Subcutaneous abdominal adipose tissue (tissue), 5 donors: Measurements from ENCODE around the gene TMEM38A.
A peak's percentile ranks its signal among the peaks of the same experiment; 100 is the strongest.

ENCODE experiments used
- H3K27ac ChIP-seq: one replicate; pipeline ENCODE4 v1.7.0; 2013; ENCODE audit warnings: low read depth, mild to moderate bottlenecking, inconsistent platforms, low read length, moderate library complexity
- H3K27me3 ChIP-seq, 5 donors: one replicate each; pipeline ENCODE4 v1.7.0; 2013; ENCODE audit warnings: low read length in 5 of 5, inconsistent platforms in 1 of 5; ENCODE audit not compliant: control insufficient read depth in 5 of 5, insufficient read depth in 4 of 5
- H3K36me3 ChIP-seq, 5 donors: one replicate each; pipeline ENCODE4 v1.7.0; 2013; ENCODE audit warnings: low read length in 5 of 5; ENCODE audit not compliant: control insufficient read depth in 5 of 5, insufficient read depth in 5 of 5
- H3K4me1 ChIP-seq, 5 donors: one replicate each; pipeline ENCODE4 v1.7.0; 2013; ENCODE audit warnings: low read length in 5 of 5, mild to moderate bottlenecking in 3 of 5, moderate library complexity in 1 of 5; ENCODE audit not compliant: control insufficient read depth in 5 of 5, insufficient read depth in 5 of 5
- H3K4me3 ChIP-seq, 5 donors: one replicate each; pipeline ENCODE4 v1.7.0; 2013; ENCODE audit warnings: low read length in 5 of 5, low read depth in 1 of 5
- H3K9ac ChIP-seq, 5 donors: one replicate each; pipeline ENCODE4 v1.7.0; 2013; ENCODE audit warnings: low read length in 5 of 5, mild to moderate bottlenecking in 4 of 5, moderate library complexity in 3 of 5
- H3K9me3 ChIP-seq, 5 donors: one replicate each; pipeline ENCODE4 v1.7.0; 2013; ENCODE audit warnings: low read length in 5 of 5; ENCODE audit not compliant: control insufficient read depth in 5 of 5
- donor health status: healthy.
- donor health status: healthy.
- donor health status: healthy.
- donor health status: healthy.
- donor health status: healthy.

The TMEM38A gene, protein sequence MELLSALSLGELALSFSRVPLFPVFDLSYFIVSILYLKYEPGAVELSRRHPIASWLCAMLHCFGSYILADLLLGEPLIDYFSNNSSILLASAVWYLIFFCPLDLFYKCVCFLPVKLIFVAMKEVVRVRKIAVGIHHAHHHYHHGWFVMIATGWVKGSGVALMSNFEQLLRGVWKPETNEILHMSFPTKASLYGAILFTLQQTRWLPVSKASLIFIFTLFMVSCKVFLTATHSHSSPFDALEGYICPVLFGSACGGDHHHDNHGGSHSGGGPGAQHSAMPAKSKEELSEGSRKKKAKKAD

GRCh38 chr19:16660763-16661479 lies at the start of gene TMEM38A:
Gene TMEM38A, plus strand, starts transcription at chr19:16661139. Its CDS starts 79 bp downstream, at chr19:16661218.
- Histone ChIP-seq H3K36me3 (peaks cover 0 to 24% (median 21%) of the 10 kb centered on the region in 5 donors), H3K4me1 (peaks cover 3 to 38% (median 33%) of the 10 kb centered on the region in 5 donors), H3K27me3 (no peaks in the 10 kb centered on the region), H3K9ac (peak within 1 kb of the TSS; percentile 56 to 87 (median 80)), H3K27ac (peak within 1 kb of the TSS; percentile 80), H3K9me3 (no peaks in the 10 kb centered on the region), H3K4me3 (peak within 1 kb of the TSS; percentile 92 to 98 (median 97))

GRCh38 chr19:16612636-16613035 lies 48.3 kb upstream of the TMEM38A start:
- Histone ChIP-seq H3K4me3 (peak overlapping the region in 1 of 5 donors; percentile 9), H3K27ac (peak overlapping the region; percentile 70), H3K27me3 (no peaks in the 10 kb centered on the region), H3K4me1 (peaks cover 23 to 58% (median 50%) of the 10 kb centered on the region in 5 donors), H3K36me3 (no peaks in the 10 kb centered on the region), H3K9me3 (no peaks in the 10 kb centered on the region), H3K9ac (no peak overlapping the region)

GRCh38 chr19:16613841-16614240 lies 47.1 kb upstream of the TMEM38A start:
- Histone ChIP-seq H3K4me1 (peaks cover 14 to 56% (median 40%) of the 10 kb centered on the region in 5 donors), H3K4me3 (no peak overlapping the region), H3K27me3 (no peaks in the 10 kb centered on the region), H3K9me3 (no peaks in the 10 kb centered on the region), H3K36me3 (no peaks in the 10 kb centered on the region), H3K27ac (no peak overlapping the region), H3K9ac (no peak overlapping the region)

GRCh38 chr19:16614941-16615340 lies 46.0 kb upstream of the TMEM38A start:
- no peaks in the 10 kb centered on the region for H3K9me3 ChIP-seq
- no peaks in the 10 kb centered on the region for H3K27me3 ChIP-seq
- H3K4me1 ChIP-seq = peaks cover 14 to 57% (median 49%) of the 10 kb centered on the region in 5 donors
- no peak overlapping the region for H3K4me3 ChIP-seq
- peak overlapping the region in 1 of 5 donors; percentile 38 for H3K9ac ChIP-seq
- H3K27ac ChIP-seq = no peak overlapping the region
- H3K36me3 ChIP-seq = no peaks in the 10 kb centered on the region

- no peaks in the 10 kb centered on the region for H3K27me3 ChIP-seq
- H3K9me3 ChIP-seq = no peaks in the 10 kb centered on the region
- no peak overlapping the region for H3K9ac ChIP-seq
- H3K27ac ChIP-seq = no peak overlapping the region
- no peak overlapping the region for H3K4me3 ChIP-seq
- H3K4me1 ChIP-seq = peaks cover 12 to 60% (median 54%) of the 10 kb centered on the region in 5 donors
- no peaks in the 10 kb centered on the region for H3K36me3 ChIP-seq
These were observed 45.1 kb upstream of the TMEM38A start for GRCh38 chr19:16615808-16616207.

GRCh38 chr19:16618248-16618647 lies 42.7 kb upstream of the TMEM38A start:
- H3K4me3 ChIP-seq = no peak overlapping the region
- no peak overlapping the region for H3K27ac ChIP-seq
- no peak overlapping the region for H3K9ac ChIP-seq
- H3K9me3 ChIP-seq = no peaks in the 10 kb centered on the region
- H3K4me1 ChIP-seq = peaks cover 11 to 60% (median 51%) of the 10 kb centered on the region in 5 donors
- H3K36me3 ChIP-seq = peaks cover 0 to 2% (median 0%) of the 10 kb centered on the region in 5 donors
- H3K27me3 ChIP-seq = no peaks in the 10 kb centered on the region

DNA sequence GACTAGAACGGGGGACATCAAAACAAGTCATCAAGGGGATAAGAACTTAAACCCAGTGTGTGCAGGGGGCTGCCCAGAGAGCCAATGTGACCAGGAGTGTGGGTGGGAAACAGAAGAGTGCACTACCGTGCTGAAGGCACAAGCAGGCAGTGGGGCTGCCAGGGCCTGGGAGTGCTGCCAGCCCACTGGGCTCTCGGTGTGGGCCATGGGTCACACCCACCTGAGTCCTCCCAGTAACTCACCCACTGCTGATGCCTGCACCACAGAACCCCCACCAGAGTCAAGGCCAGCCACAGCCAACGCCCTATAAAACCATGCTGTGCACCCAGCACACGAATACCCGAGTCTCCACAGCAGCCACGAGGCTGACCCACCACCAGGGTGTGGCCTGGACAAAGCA lies 41.5 kb upstream of the TMEM38A start:
- Histone ChIP-seq H3K9ac (no peak overlapping the region), H3K27ac (peak overlapping the region; percentile 32), H3K9me3 (no peaks in the 10 kb centered on the region), H3K36me3 (peaks cover 0 to 10% (median 6%) of the 10 kb centered on the region in 5 donors), H3K4me3 (peak overlapping the region in 2 of 5 donors; percentile 6 to 9), H3K27me3 (no peaks in the 10 kb centered on the region), H3K4me1 (peaks cover 13 to 59% (median 49%) of the 10 kb centered on the region in 5 donors)

- Histone ChIP-seq H3K27me3 (no peaks in the 10 kb centered on the region), H3K4me1 (peaks cover 13 to 62% (median 51%) of the 10 kb centered on the region in 5 donors), H3K4me3 (peak overlapping the region in 1 of 5 donors; percentile 9), H3K9ac (no peak overlapping the region), H3K9me3 (no peaks in the 10 kb centered on the region), H3K36me3 (peaks cover 0 to 16% (median 8%) of the 10 kb centered on the region in 5 donors), H3K27ac (peak overlapping the region; percentile 32)
These were observed 40.9 kb upstream of the TMEM38A start for GRCh38 chr19:16620018-16620417.

DNA sequence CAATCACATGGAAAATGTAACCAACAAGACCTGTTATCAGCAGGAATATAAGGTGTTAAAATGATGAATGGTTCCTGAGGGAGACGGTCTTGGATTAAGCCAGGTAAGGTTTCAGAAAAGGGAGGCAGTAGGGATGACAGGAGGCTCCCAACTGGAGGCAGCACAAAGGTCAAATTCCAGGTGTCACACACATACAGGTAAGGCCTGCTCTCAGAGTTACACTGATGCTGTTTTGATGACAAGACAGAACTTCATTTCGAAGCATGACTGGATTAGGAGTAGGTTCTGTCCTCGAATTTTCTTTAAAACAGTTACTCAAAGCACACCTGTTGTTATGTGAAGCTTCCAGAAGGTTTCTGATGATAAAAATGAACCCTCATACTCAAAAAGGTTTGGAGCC lies 40.4 kb upstream of the TMEM38A start:
- Histone ChIP-seq H3K27me3 (no peaks in the 10 kb centered on the region), H3K36me3 (peaks cover 0 to 18% (median 8%) of the 10 kb centered on the region in 5 donors), H3K9me3 (no peaks in the 10 kb centered on the region), H3K27ac (peak overlapping the region; percentile 12), H3K9ac (no peak overlapping the region), H3K4me1 (peaks cover 12 to 67% (median 54%) of the 10 kb centered on the region in 5 donors), H3K4me3 (no peak overlapping the region)
